Measurements from ENCODE around the gene CROCC2.

The CROCC2 gene

GRCh38 chr2:240982821-240983281, 76.7 kb downstream of the CROCC2 start:
- intact Hi-C loops (cut with micrococcal nuclease): no loop called here

GRCh38 chr2:240983361-240983995, 77.3 kb downstream of the CROCC2 start:
- Mint-ChIP-seq H3K36me3 (ENCODE audit: low read depth) (no peaks in the 10 kb centered on the region), H3K4me3 (no peak overlapping the region), H3K27me3 (peaks cover 40% of the 10 kb centered on the region), H3K9me3 (no peaks in the 10 kb centered on the region), H3K4me1 (ENCODE audit: low read depth) (peaks cover 49% of the 10 kb centered on the region), H3K27ac (no peak overlapping the region)
- intact Hi-C loops (cut with micrococcal nuclease): no loop called here

More at GRCh38 chr2:240982821-240983281, 76.7 kb downstream of the CROCC2 start:
- H3K36me3 Mint-ChIP-seq (ENCODE audit: low read depth): no peaks in the 10 kb centered on the region
- peaks cover 40% of the 10 kb centered on the region for H3K27me3 Mint-ChIP-seq
- peaks cover 43% of the 10 kb centered on the region for H3K4me1 Mint-ChIP-seq (ENCODE audit: low read depth)
- H3K27ac Mint-ChIP-seq: no peak overlapping the region
- H3K9me3 Mint-ChIP-seq: no peaks in the 10 kb centered on the region
- H3K4me3 Mint-ChIP-seq: no peak overlapping the region

- peaks cover 40% of the 10 kb centered on the region for H3K27me3 Mint-ChIP-seq
- H3K9me3 Mint-ChIP-seq: no peaks in the 10 kb centered on the region
- no peak overlapping the region for H3K27ac Mint-ChIP-seq
- H3K4me1 Mint-ChIP-seq (ENCODE audit: low read depth): peaks cover 50% of the 10 kb centered on the region
- intact Hi-C loops (cut with micrococcal nuclease): no loop called here
- no peak overlapping the region for H3K4me3 Mint-ChIP-seq
- no peaks in the 10 kb centered on the region for H3K36me3 Mint-ChIP-seq (ENCODE audit: low read depth)
Observed at GRCh38 chr2:240983996-240984498, 77.9 kb downstream of the CROCC2 start.

GRCh38 chr2:240985881-240986786, 80.0 kb downstream of the CROCC2 start:
- Mint-ChIP-seq H3K4me3 (no peak overlapping the region), H3K36me3 (ENCODE audit: low read depth) (no peaks in the 10 kb centered on the region), H3K27me3 (peaks cover 39% of the 10 kb centered on the region), H3K27ac (peak overlapping the region; percentile 60), H3K9me3 (no peaks in the 10 kb centered on the region), H3K4me1 (ENCODE audit: low read depth) (peaks cover 48% of the 10 kb centered on the region)
- intact Hi-C loops (cut with micrococcal nuclease): loop anchor here (5.0 kb wide), 1 partner anchor 74 kb away; no protein-coding TSS in a partner anchor

GRCh38 chr2:240986787-240987411, 80.8 kb downstream of the CROCC2 start:
- Mint-ChIP-seq H3K4me1 (ENCODE audit: low read depth) (peaks cover 45% of the 10 kb centered on the region), H3K9me3 (no peaks in the 10 kb centered on the region), H3K36me3 (ENCODE audit: low read depth) (no peaks in the 10 kb centered on the region), H3K27ac (peak overlapping the region; percentile 35), H3K27me3 (peaks cover 37% of the 10 kb centered on the region), H3K4me3 (no peak overlapping the region)
- intact Hi-C loops (cut with micrococcal nuclease): loop anchor here (5.0 kb wide), 1 partner anchor 75 kb away; no protein-coding TSS in a partner anchor

- Mint-ChIP-seq H3K4me3 (no peak overlapping the region), H3K36me3 (ENCODE audit: low read depth) (no peaks in the 10 kb centered on the region), H3K27ac (no peak overlapping the region), H3K4me1 (ENCODE audit: low read depth) (peaks cover 51% of the 10 kb centered on the region), H3K27me3 (peaks cover 35% of the 10 kb centered on the region), H3K9me3 (no peaks in the 10 kb centered on the region)
- intact Hi-C loops (cut with micrococcal nuclease): loop anchor here (5.0 kb wide), 1 partner anchor 75 kb away; no protein-coding TSS in a partner anchor
Observed at GRCh38 chr2:240987588-240987987, 81.5 kb downstream of the CROCC2 start.

- no peak overlapping the region for H3K27ac Mint-ChIP-seq
- H3K4me1 Mint-ChIP-seq (ENCODE audit: low read depth): peaks cover 56% of the 10 kb centered on the region
- H3K36me3 Mint-ChIP-seq (ENCODE audit: low read depth): no peaks in the 10 kb centered on the region
- H3K4me3 Mint-ChIP-seq: no peak overlapping the region
- H3K27me3 Mint-ChIP-seq: peaks cover 35% of the 10 kb centered on the region
- intact Hi-C loops (cut with micrococcal nuclease): loop anchor here (5.0 kb wide), 1 partner anchor 76 kb away; no protein-coding TSS in a partner anchor
- H3K9me3 Mint-ChIP-seq: no peaks in the 10 kb centered on the region
Observed at GRCh38 chr2:240988146-240988545, 82.0 kb downstream of the CROCC2 start.

GRCh38 chr2:240988571-240989271, 82.6 kb downstream of the CROCC2 start:
- H3K4me3 Mint-ChIP-seq: no peak overlapping the region
- H3K9me3 Mint-ChIP-seq: no peaks in the 10 kb centered on the region
- H3K27ac Mint-ChIP-seq: no peak overlapping the region
- H3K27me3 Mint-ChIP-seq: peaks cover 35% of the 10 kb centered on the region
- intact Hi-C loops (cut with micrococcal nuclease): loop anchor here (5.0 kb wide), 1 partner anchor 76 kb away; no protein-coding TSS in a partner anchor
- peaks cover 52% of the 10 kb centered on the region for H3K4me1 Mint-ChIP-seq (ENCODE audit: low read depth)
- H3K36me3 Mint-ChIP-seq (ENCODE audit: low read depth): no peaks in the 10 kb centered on the region

- no peak overlapping the region for H3K27ac Mint-ChIP-seq
- H3K4me3 Mint-ChIP-seq: no peak overlapping the region
- H3K27me3 Mint-ChIP-seq: peaks cover 37% of the 10 kb centered on the region
- peaks cover 44% of the 10 kb centered on the region for H3K4me1 Mint-ChIP-seq (ENCODE audit: low read depth)
- intact Hi-C loops (cut with micrococcal nuclease): loop anchor here (5.0 kb wide), 1 partner anchor 77 kb away; no protein-coding TSS in a partner anchor
- no peaks in the 10 kb centered on the region for H3K9me3 Mint-ChIP-seq
- H3K36me3 Mint-ChIP-seq (ENCODE audit: low read depth): no peaks in the 10 kb centered on the region
Observed at GRCh38 chr2:240989451-240990265, 83.5 kb downstream of the CROCC2 start.

- intact Hi-C loops (cut with micrococcal nuclease): no loop called here
- Mint-ChIP-seq H3K9me3 (no peaks in the 10 kb centered on the region), H3K36me3 (ENCODE audit: low read depth) (no peaks in the 10 kb centered on the region), H3K27ac (no peak overlapping the region), H3K27me3 (peaks cover 41% of the 10 kb centered on the region), H3K4me1 (ENCODE audit: low read depth) (peaks cover 44% of the 10 kb centered on the region), H3K4me3 (no peak overlapping the region)
Observed at GRCh38 chr2:240990266-240990529, 84.1 kb downstream of the CROCC2 start.

GRCh38 chr2:240990726-240991377, 84.7 kb downstream of the CROCC2 start:
- H3K9me3 Mint-ChIP-seq: no peaks in the 10 kb centered on the region
- no peak overlapping the region for H3K4me3 Mint-ChIP-seq
- H3K36me3 Mint-ChIP-seq (ENCODE audit: low read depth): no peaks in the 10 kb centered on the region
- H3K27me3 Mint-ChIP-seq: peaks cover 42% of the 10 kb centered on the region
- no peak overlapping the region for H3K27ac Mint-ChIP-seq
- H3K4me1 Mint-ChIP-seq (ENCODE audit: low read depth): peaks cover 38% of the 10 kb centered on the region
- intact Hi-C loops (cut with micrococcal nuclease): no loop called here
